HG03025 (cell line): ENCODE data around the gene ECEL1.
"Not testable (repeated sequence)": the region's sequence is repeated elsewhere in the genome, so short reads cannot be mapped to it uniquely, and the experiment has no call there.

Experiments
- ATAC-seq: cut with Tn5 transposase; IDR thresholded peaks from one replicate; pipeline ENCODE4 v1.9.1; 2021; ENCODE audit warnings: mild to moderate bottlenecking, moderate library complexity; ENCODE audit not compliant: unreplicated experiment, low FRiP score

ECEL1 gene

GRCh38 chr2:232444409-232445148 lies 43.1 kb downstream of the ECEL1 start:
- ATAC-seq, result no peak

- ATAC-seq, result not testable (repeated sequence)
Observed at GRCh38 chr2:232443669-232444408, 43.8 kb downstream of the ECEL1 start.

GRCh38 chr2:232443047-232443446 lies 44.6 kb downstream of the ECEL1 start:
- ATAC-seq, result not testable (repeated sequence)

GRCh38 chr2:232442431-232442830 lies 45.2 kb downstream of the ECEL1 start:
- ATAC-seq, result not testable (repeated sequence)

GRCh38 chr2:232441922-232442321 lies 45.7 kb downstream of the ECEL1 start:
- not testable (repeated sequence) for ATAC-seq

- no peak for ATAC-seq
Observed at GRCh38 chr2:232441147-232441651, 46.4 kb downstream of the ECEL1 start.

GRCh38 chr2:232440220-232441018 lies 47.2 kb downstream of the ECEL1 start:
- not testable (repeated sequence) for ATAC-seq

- ATAC-seq, result no peak
Observed at GRCh38 chr2:232439758-232440135, 47.9 kb downstream of the ECEL1 start.

GRCh38 chr2:232438951-232439757 lies 48.5 kb downstream of the ECEL1 start:
- ATAC-seq, result no peak

- ATAC-seq, result no peak
Observed at GRCh38 chr2:232438091-232438490, 49.5 kb downstream of the ECEL1 start.

GRCh38 chr2:232437195-232437571 lies 50.5 kb downstream of the ECEL1 start:
- ATAC-seq, result no peak

GRCh38 chr2:232436381-232437194 lies 51.0 kb downstream of the ECEL1 start:
- ATAC-seq, result no peak

- ATAC-seq, result no peak
Observed at GRCh38 chr2:232435805-232436204, 51.8 kb downstream of the ECEL1 start.

- no peak for ATAC-seq
Observed at GRCh38 chr2:232435375-232435648, 52.3 kb downstream of the ECEL1 start.

GRCh38 chr2:232434563-232435374 lies 52.9 kb downstream of the ECEL1 start:
- no peak for ATAC-seq

GRCh38 chr2:232434091-232434490 lies 53.5 kb downstream of the ECEL1 start:
- ATAC-seq, result no peak

- ATAC-seq, result not testable (repeated sequence)
Observed at GRCh38 chr2:232433622-232434021, 54.0 kb downstream of the ECEL1 start.

- no peak for ATAC-seq
Observed at GRCh38 chr2:232432598-232433184, 54.9 kb downstream of the ECEL1 start.
